Thyroid gland (tissue), 4 donors: ENCODE data around the gene MAP3K13.

Experiments
- CTCF ChIP-seq, 6 experiments: fragments of 200-600 bp in 3 of 6; fragments of 450-650 bp in 3 of 6; sonication (generic) in 3 of 6; IDR thresholded peaks; one replicate each; pipeline ENCODE4 v1.5.1; 2016 to 2019; ENCODE audit warnings: antibody characterized with exemption in 6 of 6, mild to moderate bottlenecking in 2 of 6, inconsistent platforms in 1 of 6, moderate library complexity in 1 of 6
- POLR2A ChIP-seq, 2 donors: fragments of 450-650 bp; IDR thresholded peaks; one replicate each; pipeline ENCODE4 v1.6.1; 2017; ENCODE audit warnings: antibody characterized with exemption in 2 of 2, mild to moderate bottlenecking in 2 of 2, moderate library complexity in 1 of 2

GRCh38 chr3:185439745-185440466 lies 77.0 kb downstream of the MAP3K13 start:
- TF ChIP-seq CTCF (IDR thresholded peaks at IDR 0.05) (no peak), POLR2A (IDR thresholded peaks at IDR 0.05) (no peak)
